GM19193 (cell line): ENCODE results near the gene TLCD1.

Source experiments
- POLR2A ChIP-seq: IDR thresholded peaks from 4 replicates; pipeline ENCODE4 v1.6.1; 2011; ENCODE audit not compliant: insufficient read depth, insufficient read length; ENCODE audit errors: extremely low read depth

Gene TLCD1

GRCh38 chr17:28712705-28713415, 13.2 kb downstream of the TLCD1 start:
- TF ChIP-seq POLR2A: no peak

DNA sequence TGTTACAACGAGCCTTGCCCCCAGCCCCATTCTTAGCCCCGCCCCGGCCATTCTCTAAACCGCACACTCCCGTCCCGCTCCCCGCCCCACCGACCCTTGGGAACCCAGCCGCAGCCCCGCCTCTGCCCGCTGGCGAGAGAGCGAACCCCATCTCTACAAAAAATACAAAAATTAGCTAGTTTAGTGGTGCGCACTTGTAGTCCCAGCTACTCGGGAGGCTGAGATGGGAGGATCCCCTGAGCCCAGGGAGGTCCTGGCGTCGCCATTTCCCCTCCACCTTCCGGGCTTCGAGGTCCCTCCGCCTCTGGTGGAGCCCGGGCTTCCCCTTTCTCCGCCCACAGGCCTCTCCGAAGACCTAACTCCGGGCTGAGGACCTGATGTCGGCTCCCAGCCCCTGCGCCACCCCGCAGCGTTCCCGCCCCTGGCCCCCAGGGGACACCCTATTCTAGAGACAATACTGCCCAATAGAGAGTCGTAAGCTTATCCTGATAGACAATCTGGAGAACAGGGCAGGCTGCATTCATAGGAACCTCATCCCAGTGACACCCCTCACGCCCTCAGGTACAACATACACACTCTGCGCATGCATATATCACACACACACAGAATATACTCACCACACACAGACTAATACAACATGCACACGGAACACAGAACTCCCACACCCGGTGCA, 13.9 kb downstream of the TLCD1 start:
- no peak for TF ChIP-seq POLR2A

- no peak for TF ChIP-seq POLR2A
These were observed 14.4 kb downstream of the TLCD1 start, which contains the start of gene PROCA1 for GRCh38 chr17:28711723-28712031. TSS of gene PROCA1 (minus strand) at chr17:28711888. CDS start at chr17:28711660, 228 bp downstream.

GRCh38 chr17:28710861-28711722, 14.9 kb downstream of the TLCD1 start:
- TF ChIP-seq POLR2A: peak; percentile 62

DNA sequence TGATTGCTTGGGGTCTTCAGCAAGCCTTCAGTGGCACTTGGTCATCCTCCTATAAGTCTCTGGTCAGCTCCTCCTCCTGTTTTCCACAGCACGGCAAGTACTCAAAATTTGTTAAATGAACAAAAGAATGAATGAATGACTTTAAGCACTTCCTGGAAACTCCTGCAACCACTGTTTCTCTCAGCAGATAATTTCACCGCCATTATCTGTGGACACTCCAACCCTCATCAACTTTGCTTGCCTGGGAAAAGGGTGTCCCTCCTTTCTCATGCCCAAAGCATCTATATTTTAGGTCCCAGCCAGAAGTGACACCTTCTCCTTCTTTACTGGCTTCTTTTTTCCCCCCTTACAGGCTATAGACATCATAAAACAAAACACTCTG, 18.7 kb downstream of the TLCD1 start:
- no peak for TF ChIP-seq POLR2A

- no peak for TF ChIP-seq POLR2A
These were observed 19.3 kb downstream of the TLCD1 start for GRCh38 chr17:28706471-28707338.

DNA sequence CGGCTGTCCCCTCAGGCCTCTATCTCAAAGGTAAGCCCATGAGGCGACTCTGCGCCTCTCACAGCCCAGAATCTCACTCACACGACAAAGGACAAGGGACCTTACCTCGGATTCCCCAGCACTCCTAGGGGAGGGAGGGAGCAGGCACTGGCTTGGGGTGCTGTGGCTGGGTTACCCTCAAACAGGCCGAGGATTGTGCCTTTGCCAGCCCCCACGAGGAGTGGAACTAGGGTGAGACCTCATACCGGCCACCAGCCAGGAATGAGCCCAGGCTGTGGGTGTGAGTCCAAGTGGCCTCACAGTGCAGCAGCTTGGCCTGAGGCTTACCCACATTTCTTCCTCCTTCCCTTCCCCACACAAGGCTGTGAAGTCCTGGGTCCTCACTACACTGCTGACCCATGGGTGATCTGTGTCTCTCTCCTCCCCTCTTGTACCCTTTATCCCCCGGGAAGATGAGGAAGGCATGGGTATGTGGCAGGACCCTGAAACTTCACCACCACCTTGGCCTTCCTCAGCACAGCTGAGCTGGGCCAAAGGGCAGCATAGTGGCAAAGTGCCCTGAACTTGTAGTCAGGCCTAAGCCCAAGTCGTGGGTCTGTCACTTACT, 20.2 kb downstream of the TLCD1 start:
- peak; percentile 19 for TF ChIP-seq POLR2A

- TF ChIP-seq POLR2A: no peak
These were observed 20.9 kb downstream of the TLCD1 start for GRCh38 chr17:28705074-28705659.

- TF ChIP-seq POLR2A: no peak
These were observed 21.7 kb downstream of the TLCD1 start for GRCh38 chr17:28704219-28704858.

DNA sequence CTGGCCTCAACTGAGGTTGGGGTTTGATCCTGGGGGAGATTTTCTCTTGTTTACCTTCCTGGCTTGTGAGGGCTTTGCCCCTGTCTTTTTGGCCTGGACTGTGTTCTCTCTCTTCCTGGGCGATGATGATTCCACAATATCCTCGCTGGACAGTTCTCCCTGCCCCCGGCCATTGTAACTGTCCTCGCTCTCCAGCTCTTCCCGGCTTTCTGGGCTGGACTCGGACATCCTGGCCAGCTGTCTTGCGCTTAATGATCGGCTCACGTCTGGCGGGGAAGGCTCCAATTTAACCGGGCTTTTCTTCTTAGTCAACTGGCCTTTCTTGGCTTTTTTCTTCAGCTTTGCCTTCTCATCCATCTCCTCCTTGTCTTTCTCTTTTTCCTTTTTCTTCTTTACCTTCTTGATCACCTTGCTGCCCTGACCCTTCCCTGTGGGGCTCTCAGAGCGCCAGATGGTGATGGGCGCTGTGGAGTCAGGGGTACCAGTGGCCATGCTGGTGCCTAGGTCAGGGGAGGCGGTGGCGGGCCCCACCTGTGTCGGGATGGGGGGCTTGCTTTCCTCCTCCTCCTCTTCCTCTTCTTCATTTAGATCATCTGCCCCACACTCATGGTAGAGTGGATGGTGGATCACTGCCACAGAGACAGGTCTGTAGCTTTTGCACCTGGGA, 22.3 kb downstream of the TLCD1 start:
- TF ChIP-seq POLR2A: no peak

DNA sequence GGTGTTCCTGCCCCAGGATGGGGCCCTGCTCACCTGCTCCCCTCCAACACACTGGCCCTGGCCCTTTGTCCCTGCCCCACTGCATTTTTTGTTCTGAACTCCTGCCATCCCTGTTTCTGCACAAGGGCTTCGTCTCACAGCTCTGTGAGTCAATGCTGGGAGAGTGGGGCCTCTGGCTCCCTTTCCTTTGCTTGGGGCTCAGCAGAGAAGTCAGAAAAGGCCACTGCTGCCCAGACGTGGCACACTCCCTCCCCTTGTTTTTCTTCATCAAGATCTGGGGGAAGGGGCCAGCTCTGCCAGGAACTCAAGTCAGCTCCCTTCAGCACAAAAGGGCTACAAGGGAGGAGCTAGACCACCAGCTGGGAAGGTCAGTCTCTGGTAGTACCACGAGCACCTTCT, 23.3 kb downstream of the TLCD1 start:
- no peak for TF ChIP-seq POLR2A

GRCh38 chr17:28702026-28702751, 23.8 kb downstream of the TLCD1 start:
- no peak for TF ChIP-seq POLR2A
